22Rv1 (cell line): ENCODE data around the gene MAP3K21.

Experiments
- ZFX ChIP-seq: fragments of 450-650 bp; IDR thresholded peaks from 2 replicates; pipeline ENCODE4 v1.6.1; 2017; ENCODE audit warnings: antibody characterized with exemption, borderline replicate concordance
- TF ChIP-seq, protein P1 (sequence below): fragments of 450-650 bp; IDR thresholded peaks from 2 replicates; pipeline ENCODE4 v1.5.1; 2017; ENCODE audit warnings: mild to moderate bottlenecking

- TF ChIP-seq, protein P1, sequence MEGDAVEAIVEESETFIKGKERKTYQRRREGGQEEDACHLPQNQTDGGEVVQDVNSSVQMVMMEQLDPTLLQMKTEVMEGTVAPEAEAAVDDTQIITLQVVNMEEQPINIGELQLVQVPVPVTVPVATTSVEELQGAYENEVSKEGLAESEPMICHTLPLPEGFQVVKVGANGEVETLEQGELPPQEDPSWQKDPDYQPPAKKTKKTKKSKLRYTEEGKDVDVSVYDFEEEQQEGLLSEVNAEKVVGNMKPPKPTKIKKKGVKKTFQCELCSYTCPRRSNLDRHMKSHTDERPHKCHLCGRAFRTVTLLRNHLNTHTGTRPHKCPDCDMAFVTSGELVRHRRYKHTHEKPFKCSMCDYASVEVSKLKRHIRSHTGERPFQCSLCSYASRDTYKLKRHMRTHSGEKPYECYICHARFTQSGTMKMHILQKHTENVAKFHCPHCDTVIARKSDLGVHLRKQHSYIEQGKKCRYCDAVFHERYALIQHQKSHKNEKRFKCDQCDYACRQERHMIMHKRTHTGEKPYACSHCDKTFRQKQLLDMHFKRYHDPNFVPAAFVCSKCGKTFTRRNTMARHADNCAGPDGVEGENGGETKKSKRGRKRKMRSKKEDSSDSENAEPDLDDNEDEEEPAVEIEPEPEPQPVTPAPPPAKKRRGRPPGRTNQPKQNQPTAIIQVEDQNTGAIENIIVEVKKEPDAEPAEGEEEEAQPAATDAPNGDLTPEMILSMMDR = no peak
- TF ChIP-seq ZFX = no peak
Observed at GRCh38 chr1:233354983-233355382, 27.5 kb downstream of the MAP3K21 start.
